Measurements from ENCODE around the gene CTNNA3.

DNA sequence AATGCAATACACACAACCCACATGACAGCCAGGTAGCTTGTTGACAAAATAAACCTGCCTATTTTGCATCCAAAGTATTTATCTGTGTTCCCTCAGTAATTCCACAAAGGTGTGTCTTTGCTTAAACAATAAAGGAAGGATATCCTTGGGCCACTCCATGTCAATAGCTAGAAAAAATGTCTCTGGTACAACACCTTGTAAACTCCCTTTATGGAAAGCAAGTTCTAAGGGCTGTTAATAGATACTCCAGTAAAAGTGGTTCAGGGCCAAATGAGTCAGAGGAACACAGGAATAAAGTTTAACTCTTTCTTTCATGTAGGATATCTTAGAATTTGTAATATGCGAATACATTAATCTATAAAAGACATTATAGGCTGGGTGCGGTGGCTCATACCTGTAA is 867.0 kb downstream of the CTNNA3 start:
- TF ChIP-seq CTCF (IDR thresholded peaks at IDR 0.05 in 4 of 5, conservative IDR thresholded peaks at IDR 0.05 in 1 of 5): no peak
- TF ChIP-seq POLR2A (IDR thresholded peaks at IDR 0.05): no peak
